ENCODE results near the gene TMCC1.
"Not testable (repeated sequence)": the region's sequence is repeated elsewhere in the genome, so short reads cannot be mapped to it uniquely, and the experiment has no call there.

The TMCC1 gene

DNA sequence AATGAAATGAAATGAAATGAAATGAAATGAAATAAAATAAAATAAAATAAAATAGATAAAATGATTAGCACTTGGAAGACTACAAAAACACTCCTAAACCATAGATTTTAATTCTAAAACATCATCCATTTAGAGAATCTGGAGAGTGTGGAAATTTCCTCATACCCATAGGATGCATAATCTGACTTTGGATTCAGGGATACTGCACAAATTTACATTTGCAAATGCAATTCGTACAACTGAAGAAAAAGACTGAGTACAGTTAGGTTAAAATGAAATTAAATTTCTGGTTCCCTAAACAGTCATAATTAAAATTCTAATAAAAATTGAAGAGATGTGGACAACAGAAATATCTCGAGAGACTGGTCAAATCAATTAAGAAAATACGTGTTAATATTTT, 122.9 kb downstream of the TMCC1 start:
- DNase-seq (ENCODE audit: low spot score) = no peak

DNA sequence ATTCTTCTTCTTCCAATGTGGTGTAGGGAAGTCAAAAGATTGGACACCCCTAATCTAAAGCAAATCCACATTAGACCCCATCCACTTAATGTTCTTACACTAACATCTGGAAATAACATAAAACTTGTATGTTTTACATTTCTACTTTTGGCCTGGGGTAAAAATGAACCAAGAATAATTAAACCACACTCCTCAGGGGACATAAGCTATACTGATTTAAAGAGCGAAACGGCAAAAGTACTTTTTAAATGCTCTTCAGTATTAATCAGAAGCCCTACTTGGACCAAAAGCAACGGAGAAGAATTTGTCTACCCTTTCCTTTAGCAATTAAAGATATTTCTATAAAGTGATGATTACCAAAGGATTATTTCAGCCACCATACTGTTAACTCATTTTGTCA, 123.9 kb downstream of the TMCC1 start:
- no peak for DNase-seq (ENCODE audit: low spot score)

DNA sequence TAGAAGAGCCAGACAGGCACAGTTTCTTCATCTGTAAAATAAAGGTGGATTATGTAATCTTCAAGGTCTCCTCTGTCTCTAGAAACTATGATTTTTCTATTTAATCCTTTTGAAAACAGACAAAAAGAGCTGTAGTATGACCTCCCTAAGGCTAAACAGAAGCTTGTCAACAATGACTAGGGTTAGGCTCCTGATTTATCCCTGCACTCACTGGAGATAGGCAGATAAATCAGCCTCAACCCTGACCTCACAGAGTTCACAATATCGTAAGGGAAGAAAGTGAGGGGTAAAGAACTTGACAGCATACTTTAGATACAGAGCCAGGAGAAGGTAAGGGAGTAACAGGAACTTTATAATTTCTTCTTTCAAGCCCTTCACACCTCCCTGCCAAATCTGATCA, 124.8 kb downstream of the TMCC1 start:
- no peak for DNase-seq (ENCODE audit: low spot score)

DNA sequence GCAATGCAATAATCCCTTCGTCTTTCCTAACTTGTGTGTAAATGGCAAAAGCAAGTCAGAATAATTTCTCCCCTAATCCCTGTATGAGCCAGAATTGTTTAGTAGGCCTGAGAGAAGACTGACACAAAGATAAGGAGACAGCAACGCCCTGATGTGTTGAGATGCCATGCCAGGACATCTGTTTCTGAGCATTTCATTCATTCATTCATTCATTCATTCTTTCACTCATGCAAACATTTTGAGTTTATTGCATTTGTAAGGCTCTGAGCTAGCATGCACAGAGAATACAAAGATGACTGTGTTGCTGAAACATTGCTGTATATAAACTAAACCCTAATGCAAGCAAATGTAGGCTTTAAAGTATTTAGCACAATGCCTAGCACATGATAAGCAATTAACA, 127.4 kb downstream of the TMCC1 start:
- DNase-seq (ENCODE audit: low spot score) = no peak

DNA sequence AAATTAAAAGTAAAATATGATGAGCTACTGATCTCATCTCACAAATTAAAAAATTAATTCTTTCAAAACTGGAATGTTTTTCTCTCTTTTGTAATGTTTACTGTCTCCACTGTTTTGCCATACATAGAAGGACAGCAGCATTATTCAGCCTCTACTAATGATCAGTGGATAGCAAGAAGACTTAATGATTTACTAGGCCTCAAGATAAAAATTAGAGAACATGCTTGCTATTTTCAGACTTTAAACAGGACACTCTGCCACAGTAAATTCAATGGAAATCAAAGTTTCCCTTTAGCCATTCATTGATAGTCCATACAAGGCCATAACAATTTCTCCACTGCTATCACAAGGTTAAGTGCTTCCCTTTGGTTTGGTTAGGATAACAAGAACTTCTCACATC, 129.4 kb downstream of the TMCC1 start:
- no peak for DNase-seq (ENCODE audit: low spot score)

DNA sequence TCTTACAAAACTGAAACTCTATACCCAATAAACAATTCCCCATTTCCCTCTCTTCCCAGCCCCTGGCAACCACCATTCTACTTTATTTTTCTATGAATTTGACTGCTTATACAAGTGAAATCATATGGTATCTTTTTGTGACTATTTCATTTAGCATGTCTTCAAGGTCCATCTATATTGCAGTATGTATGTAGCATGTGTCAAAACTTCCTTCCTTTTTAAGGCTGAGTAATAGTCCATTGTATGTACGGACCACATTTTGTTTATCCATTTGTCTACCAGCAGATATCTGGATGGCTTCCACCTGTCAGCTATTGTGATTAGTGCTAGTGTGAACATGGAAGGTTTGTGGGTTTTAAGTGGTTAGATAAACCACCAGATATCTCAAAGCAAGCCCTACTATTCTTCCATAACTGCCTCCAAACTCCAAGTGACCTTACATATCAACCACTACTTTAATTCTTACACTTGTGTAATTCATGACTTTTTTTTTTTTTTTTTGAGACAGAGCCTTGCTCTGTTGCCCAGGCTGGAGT, 134.7 kb downstream of the TMCC1 start:
- DNase-seq (ENCODE audit: low spot score) = no peak

DNA sequence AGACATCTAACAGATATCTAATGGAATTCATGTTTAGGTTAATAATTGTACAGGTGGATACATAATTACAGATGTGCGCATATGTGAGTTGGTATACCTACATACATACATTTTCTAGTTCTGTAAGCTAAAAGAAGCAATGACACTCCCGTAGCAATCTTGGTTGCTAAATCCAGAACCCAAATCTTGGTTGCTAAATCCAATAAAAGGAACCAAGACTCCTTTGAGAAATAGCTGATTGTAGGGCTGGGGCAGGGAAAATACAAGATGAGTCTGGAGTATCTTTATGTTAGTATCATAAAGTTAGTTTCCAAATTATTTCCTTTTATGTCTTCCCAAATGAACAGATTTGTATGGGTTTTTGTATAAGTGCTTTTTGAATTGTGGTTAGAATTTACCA, 135.2 kb downstream of the TMCC1 start:
- DNase-seq (ENCODE audit: low spot score) = no peak

DNA sequence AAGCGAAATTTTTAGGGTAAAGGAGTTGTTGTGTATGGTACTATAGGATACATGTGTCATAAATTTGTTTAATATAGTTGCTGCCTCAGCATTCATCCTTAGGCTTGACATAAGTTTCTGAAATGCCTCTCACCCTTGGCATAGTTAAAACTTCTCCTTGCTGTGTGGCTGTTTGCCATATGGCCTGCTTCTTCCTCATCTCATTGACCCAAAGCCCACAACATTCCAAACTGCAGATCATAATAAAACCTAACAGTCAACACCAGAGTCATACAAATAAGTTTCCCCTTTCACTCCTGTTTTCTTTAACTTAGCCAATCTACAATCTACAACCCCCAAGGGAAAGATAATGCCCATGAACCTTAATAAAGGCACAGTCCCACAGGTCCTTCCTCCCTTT, 136.6 kb downstream of the TMCC1 start:
- DNase-seq (ENCODE audit: low spot score) = no peak

DNA sequence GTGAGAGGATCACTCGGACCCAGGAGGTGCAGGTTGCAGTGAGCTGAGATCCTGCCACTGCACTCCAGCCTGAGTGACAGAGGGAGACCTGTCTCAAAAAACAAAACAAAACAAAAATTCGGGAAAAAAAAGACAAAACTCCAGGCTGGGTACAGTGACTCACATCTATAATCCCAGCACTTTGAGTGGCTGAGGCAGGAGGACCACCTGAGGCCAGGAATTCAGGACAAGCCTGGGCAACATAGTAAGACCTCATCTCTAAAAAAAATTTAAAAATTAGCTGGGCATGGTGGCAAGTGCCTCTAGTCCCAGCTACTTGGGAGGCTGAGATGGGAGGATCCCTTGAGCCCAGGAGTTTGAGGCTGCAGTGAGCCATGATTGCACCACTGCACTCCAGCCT, 142.4 kb downstream of the TMCC1 start:
- DNase-seq (ENCODE audit: low spot score) = not testable (repeated sequence)

DNA sequence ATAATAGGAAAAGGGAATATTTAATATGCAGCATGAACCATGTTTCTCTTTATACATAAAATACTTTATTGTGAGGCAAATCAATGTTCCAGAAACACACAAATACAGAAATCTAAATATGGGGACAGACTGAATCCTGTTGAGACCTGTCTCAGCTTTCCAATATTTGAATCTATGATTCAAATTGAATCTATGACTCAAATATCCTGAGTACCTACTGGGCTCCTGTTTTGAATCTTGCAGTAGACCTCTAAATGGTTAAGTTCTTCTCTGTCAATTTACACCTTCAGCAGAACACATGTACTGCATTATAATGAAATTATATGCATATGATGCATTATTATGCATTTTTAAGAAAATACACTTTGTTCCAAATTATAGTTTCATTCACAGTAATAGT, 143.8 kb downstream of the TMCC1 start:
- DNase-seq (ENCODE audit: low spot score) = no peak

DNA sequence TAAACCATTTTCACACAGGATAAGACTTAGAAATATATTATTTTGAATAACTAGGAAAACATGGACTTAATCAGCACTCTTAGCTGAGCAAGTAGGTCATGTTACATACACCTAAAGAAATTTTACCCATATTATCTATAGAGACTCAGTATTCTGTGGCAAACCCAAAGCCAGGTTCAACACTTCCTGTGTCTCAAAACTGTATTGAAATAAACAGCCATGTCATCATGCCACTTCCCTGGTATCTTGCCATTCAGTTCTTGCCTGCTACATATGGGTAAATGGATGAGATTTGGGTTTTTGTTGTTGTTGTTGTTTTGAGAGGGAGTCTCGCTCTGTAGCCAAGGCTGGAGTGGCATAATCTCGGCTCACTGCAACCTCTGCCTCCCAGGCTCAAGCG, 145.5 kb downstream of the TMCC1 start:
- no peak for DNase-seq (ENCODE audit: low spot score)

DNA sequence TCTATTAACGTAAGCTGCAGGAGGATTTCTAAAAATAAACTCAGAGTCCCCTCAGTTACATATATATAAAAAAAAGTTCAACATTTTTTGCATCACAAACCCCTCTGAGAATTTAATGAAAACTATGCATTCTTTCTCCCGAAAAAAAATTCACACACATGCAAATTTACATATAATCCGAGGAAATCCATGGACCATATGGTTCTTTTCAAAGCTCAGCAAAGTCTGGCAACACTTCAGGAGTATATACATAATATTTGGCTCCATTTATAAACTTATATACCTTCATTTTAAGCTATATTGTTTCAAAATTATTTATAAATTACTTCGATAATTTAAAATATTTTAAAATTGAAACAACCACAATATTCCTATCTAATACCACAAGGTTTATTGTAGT, 146.4 kb downstream of the TMCC1 start:
- DNase-seq (ENCODE audit: low spot score) = no peak

DNA sequence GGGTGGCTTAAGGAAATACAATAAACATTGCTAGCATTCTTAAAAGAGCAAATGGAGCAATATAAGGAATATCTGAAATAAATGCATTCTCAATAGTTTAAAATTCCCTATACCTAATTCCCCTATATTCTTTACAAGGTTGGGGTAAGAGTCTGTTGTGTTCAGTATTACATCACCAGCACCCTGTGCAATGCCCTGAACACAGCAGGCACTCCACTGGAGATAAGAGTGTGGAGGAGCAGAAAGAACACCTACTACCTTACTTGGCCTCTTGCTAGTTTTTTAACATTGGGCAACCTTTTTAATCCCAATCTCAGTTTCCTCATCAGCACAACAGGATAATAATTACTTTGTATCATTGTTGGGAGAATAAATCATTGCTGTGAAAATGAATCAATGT, 146.9 kb downstream of the TMCC1 start:
- no peak for DNase-seq (ENCODE audit: low spot score)

DNA sequence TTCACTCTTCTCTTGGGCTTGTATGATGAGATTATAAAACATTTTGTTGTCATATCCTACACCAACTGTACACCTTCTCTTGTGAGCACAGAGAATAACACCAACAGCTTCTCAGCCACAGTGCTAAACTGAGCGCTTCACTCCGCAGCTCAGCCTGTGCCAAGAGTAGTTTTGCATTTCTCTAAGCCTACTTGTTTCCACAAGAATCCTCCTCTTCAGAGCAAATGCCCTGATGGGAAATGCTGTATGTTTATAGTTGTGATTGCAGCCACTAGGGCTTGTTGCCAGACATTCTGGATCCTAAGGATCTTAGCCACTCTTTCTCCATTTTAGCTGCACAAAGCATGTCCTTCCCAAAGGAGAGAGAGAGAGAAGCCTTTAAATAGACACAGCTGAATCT, 148.3 kb downstream of the TMCC1 start:
- DNase-seq (ENCODE audit: low spot score) = no peak

DNA sequence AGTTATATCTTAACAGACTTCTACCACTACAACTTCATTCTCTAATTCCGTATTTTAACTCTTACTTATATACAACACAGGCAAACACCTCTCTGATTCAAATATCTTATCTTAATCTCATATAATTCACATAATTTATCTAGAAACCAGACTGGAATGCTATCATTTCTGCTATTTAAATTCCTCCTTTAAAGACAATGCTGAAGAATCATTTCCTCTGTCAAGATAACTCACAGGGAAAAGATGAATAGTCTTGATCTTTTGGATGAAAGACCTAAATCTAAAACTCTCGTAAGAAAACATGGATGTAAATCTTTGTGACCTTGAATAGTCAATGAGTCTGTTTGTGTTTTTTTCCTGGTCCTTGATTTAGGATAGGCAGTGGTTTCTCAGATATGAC, 151.7 kb downstream of the TMCC1 start:
- no peak for DNase-seq (ENCODE audit: low spot score)

DNA sequence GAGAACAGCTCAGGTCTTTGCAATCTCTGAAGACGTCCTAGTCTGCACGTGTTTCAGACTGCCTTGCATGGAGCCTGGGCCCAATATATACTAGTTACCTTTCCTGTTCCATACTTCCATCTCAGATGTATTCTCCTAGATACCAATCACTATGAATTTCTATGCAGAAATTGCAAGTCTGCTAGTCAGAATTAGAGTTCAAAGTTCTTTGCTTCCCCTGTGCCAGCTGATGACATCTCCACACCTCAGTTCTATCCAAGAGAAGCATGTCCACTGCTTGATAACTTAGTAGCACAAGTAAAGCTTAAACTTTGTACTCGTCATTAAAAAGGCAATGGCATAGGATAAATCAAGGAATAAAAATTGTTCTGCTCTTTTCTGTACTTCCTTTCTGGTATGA, 153.4 kb downstream of the TMCC1 start:
- DNase-seq (ENCODE audit: low spot score) = no peak

DNA sequence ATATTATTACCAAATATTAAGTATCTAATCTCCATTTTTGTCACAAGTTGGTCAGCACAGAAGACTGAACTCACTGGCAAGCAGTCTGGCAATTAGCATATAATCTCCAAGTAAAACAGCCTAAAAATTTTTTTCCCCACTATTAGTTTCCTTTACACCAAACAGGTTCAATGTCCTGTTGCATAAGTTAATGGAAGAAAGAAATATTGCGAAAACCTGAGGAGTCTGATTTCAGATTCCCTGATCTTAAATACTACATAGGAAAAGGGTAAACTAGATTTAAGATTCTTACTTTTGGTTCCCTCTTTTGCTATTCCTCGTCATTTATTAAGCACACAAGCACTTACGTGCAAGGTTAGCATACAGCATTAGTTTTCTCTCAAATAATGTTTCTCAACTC, 153.9 kb downstream of the TMCC1 start:
- DNase-seq (ENCODE audit: low spot score) = no peak

DNA sequence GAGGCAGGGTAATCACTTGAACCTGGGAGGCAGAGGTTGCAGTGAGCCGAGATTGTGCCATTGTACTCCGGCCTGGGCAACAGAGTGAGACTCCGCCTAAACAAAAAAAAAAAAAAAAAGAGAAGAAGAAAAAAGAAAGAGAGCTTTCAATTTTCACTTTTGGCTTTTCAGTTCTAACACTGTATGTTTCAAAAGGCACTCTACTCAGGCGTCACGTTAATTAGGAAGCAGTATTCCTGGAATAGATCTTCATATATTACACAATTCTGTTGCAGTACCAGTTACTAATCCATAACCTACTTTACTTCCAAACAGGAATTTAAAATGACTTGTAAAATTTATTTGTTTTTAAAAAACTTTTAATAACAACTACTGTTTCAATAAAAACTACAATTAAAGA, 155.3 kb downstream of the TMCC1 start:
- no peak for DNase-seq (ENCODE audit: low spot score)

DNA sequence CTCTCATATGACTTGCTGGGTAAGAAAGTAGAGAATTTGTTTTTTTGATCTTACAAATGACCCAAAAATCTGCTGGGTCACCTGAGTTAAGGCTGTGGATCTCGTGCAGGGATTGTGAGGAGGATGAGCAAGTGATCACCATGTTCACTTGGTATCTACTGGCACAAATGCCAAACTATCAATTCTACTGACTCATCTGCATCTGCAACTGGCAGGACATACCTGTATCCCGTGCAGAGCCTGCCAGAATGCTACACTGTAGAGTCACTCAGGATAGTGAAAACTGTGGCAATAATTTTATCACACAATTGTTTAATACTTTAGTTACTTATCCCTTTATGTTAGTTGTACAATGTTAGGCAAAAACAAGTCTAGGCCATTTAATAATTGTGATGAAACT, 157.4 kb downstream of the TMCC1 start:
- DNase-seq (ENCODE audit: low spot score) = no peak

DNA sequence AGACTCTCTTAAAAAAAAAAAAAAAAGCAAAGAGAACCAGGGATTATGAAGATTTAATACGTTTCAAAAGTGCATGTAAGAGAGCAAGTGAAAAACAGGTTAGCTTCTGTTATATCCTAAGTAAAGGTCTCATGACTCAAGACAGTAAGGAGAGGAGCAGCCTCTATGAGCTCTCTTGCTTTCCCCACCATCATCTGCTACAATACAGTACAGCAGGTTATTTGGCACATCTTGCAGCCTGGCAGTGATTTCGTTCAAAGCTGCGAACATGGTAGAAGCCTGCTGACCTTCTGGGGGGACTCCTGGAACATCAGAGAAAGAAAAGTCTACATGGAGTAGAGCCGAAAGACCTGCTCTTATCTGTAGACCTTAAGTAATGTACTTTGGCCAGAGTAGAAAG, 157.9 kb downstream of the TMCC1 start:
- DNase-seq (ENCODE audit: low spot score) = no peak

DNA sequence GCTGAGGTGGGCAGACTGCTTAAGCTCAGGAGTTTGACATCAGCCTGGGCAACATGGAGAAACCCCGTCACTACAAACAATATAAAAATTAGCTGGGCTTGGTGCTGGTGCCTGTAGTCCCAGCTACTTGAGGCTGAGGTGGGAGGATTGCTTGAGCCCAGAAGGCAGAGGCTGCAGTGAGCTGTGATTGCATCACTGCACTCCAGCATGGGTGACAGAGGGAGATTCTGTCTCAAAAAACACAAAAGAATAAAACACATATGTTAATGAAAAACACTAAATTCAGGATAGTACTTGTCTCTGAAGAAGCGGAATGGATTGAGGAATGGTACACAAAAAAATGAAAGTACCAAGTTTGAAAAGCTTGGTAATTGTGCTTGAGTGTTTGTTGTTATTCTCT, 159.1 kb downstream of the TMCC1 start:
- DNase-seq (ENCODE audit: low spot score) = no peak

DNA sequence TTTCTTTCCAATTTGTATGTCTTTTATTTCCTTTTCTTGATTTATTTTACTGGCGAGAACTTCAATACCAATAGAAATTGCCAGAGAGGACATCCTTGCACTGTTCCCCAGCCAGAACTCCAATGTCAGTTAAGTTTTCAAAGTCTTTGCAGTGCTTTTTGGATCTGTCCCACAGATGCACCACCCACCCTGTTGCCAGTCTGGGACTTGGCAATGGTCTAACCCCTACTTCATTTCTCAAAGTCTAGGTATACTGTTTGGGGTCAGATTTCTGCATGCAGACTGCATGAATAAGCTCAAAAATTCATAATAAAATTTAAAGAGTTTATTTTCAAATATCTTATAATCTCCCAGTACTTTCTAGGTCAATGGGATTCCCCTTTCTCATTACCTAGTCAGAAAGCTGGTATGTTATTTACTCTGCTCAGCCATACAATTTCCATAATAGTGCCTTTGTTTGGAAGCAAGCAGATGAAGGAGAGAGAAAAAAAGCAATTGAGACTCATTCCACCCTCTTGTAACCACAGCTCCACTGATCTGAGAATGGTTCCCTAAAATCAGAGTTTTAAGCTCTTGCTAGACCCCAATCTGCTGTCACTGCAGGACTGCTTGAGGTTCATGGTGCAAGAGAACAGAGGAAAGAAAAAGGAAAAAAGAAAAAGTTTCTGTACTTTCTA, 161.2 kb downstream of the TMCC1 start:
- no peak for DNase-seq (ENCODE audit: low spot score)

DNA sequence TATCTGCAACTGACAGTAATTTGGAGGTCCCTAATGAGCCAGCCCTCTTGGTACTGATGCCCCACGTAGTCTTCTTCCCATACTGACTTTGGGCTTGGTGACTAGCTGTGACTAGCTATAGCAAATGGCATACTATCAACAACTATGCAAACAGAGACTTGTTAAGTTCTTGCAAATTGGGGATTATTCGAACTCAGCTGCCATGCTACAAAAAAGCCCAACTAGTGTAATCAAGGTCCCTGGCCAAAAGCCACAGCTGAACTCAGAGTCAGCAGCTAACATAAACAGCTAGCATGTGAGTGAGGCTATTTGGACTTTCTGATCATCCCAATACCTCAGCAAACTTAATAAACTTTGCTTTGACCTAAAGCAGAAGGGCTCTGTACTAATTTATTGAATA, 165.8 kb downstream of the TMCC1 start:
- no peak for DNase-seq (ENCODE audit: low spot score)

DNA sequence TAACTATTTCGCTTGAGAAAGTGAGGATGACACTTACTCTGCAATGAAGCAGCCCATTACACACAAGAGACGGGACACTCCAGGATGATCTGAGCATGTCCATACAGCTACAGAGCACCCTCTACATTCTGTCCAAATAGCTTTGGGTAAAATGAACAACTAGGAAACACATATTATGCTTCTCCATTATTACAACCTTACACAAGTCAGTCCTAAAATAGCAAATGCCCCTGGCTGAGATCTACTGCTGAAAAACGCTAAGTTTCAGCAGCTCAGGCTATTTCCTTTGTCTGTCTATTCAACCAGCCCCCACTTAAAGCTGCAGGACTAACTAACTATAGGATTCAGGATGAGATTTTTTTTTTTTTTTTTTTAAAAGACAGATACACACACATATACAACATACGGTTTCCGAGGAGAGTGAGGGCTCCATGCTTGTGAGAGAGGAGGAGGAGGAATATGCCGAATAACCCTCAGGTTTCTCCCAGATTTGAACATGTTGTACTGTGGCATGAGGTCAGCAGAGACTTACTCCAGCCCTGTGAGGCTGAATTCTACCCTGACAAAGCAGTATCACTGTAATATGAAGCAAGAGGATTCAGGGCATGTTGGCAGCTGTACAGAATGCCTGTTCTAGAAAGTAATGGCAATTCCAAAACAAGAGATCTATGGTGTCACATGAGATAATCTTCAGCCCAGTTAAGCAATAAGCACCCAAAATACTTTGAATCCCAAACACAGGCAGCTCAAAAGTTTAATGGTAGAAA, 169.8 kb downstream of the TMCC1 start:
- no peak for DNase-seq (ENCODE audit: low spot score)

Data from hematopoietic multipotent progenitor cell treated with erythropoietin and hydrocortisone succinate and interleukin-3 and kit ligand, for 17 days (in vitro differentiated cells).